Measurements from ENCODE around the gene ZBTB7B.
"Not testable (repeated sequence)": the region's sequence is repeated elsewhere in the genome, so short reads cannot be mapped to it uniquely, and the experiment has no call there.

ZBTB7B gene

GRCh38 chr1:154978360-154978759 lies 24.2 kb upstream of the ZBTB7B start:
- DNase-seq (ENCODE audit: low read depth): no peak
- no peak overlapping the region for H3K4me3 ChIP-seq (ENCODE audit: control insufficient read depth, low read depth, low read length)
- no peak for TF ChIP-seq CTCF (conservative IDR thresholded peaks at IDR 0.05; ENCODE audit: control insufficient read depth, insufficient read depth, low read depth, low read length)

GRCh38 chr1:154982341-154982740 lies 20.3 kb upstream of the ZBTB7B start:
- TF ChIP-seq CTCF (conservative IDR thresholded peaks at IDR 0.05; ENCODE audit: control insufficient read depth, insufficient read depth, low read depth, low read length): no peak
- H3K4me3 ChIP-seq (ENCODE audit: control insufficient read depth, low read depth, low read length): peak overlapping the region; percentile 99
- no peak for DNase-seq (ENCODE audit: low read depth)

DNA sequence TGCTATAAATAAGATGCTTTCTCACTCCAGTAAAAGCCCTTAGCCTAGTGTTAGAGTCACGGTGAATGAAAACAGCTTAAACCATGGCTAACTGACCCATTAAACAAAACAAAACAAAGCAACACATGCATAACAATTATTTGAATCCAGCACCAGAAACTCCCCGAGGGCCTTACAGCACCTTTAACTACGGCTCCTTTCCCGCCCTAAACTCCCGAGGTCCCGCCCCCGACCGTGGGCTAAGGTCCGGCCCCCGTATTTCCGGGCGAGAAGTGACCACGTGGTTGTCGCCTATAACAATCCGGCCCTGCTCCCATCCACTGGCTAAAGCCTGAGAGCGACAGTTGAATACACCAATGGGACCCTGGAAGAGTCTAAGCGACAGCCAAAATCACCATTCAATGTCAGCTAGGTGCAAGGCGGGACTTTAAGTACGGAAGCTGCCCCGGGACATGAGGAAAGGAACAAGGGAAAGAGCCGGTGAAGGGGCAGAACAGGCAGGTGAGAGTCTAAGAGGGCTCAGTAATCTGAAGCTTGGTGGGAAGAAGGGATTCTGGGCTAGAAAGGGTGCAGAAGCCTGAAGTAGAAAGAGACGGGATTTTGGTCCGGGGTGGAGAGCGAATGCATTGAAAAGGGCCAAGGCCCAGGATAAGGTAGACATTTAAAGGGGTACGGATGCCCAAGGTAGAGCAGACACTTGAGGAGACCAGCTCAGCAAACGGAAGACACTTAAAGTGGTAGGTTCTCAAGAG lies 19.5 kb upstream of the ZBTB7B start, which contains the start of gene FLAD1:
Gene FLAD1 (plus strand): TSS at position 448 of the 752 bp plus-strand sequence. CDS start 351 bp downstream, outside the sequence.
- DNase-seq (ENCODE audit: low read depth): peak; percentile 100
- TF ChIP-seq CTCF (conservative IDR thresholded peaks at IDR 0.05; ENCODE audit: control insufficient read depth, insufficient read depth, low read depth, low read length): no peak
- peak within 1 kb of the TSS; percentile 99 for H3K4me3 ChIP-seq (ENCODE audit: control insufficient read depth, low read depth, low read length)

- no peak for TF ChIP-seq CTCF (conservative IDR thresholded peaks at IDR 0.05; ENCODE audit: control insufficient read depth, insufficient read depth, low read depth, low read length)
- peak overlapping the region; percentile 99 for H3K4me3 ChIP-seq (ENCODE audit: control insufficient read depth, low read depth, low read length)
- DNase-seq (ENCODE audit: low read depth): no peak
Measured at GRCh38 chr1:154983776-154984466, 18.7 kb upstream of the ZBTB7B start.

DNA sequence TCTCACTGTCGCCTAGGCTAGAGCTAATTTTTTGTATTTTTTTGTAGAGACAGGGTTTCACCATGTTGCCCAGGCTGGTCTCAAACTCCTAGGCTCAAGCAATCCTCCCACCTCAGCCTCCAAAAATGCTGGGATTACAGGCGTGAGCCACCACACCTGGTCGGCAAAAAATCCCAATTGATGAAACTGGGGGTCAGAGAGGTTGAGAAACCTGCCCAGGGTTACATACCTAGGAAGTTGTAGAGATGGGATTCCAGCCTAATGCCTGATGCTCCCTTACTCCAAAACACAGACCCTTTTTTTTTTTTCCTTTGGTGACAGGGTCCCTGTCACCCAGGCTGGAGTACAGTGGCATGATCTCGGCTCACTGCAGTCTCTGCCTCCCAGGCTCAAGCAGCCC lies 15.9 kb upstream of the ZBTB7B start:
- H3K4me3 ChIP-seq (ENCODE audit: control insufficient read depth, low read depth, low read length): not testable (repeated sequence)

GRCh38 chr1:154987326-154987725 lies 15.3 kb upstream of the ZBTB7B start:
- no peak overlapping the region for H3K4me3 ChIP-seq (ENCODE audit: control insufficient read depth, low read depth, low read length)
- DNase-seq (ENCODE audit: low read depth): peak; percentile 73
- no peak for TF ChIP-seq CTCF (conservative IDR thresholded peaks at IDR 0.05; ENCODE audit: control insufficient read depth, insufficient read depth, low read depth, low read length)

More for the DNA sequence above, 15.9 kb upstream of the ZBTB7B start:
- not testable (repeated sequence) for DNase-seq (ENCODE audit: low read depth)

Measured in fibroblast of mammary gland (primary cell).